Karpas-422 (cell line): ENCODE measurements around the gene LSAMP. TPM values are rescaled to one million over a fixed set of nuclear protein-coding genes. Genes with fewer than 3 reads are reported as not detected.

Experiments
- DNase-seq: peaks from one replicate; pipeline ENCODE4 v3.0.0-alpha.2; 2015
- H2AFZ ChIP-seq: fragments of 200-600 bp; sonication (generic); 2 replicates; pipeline ENCODE4 v1.6.1; 2014; ENCODE audit warnings: antibody characterized with exemption, low read length, mixed read lengths
- H3K27ac ChIP-seq: fragments of 200-600 bp; sonication (generic); 2 replicates; pipeline ENCODE4 v1.5.1; 2014; ENCODE audit warnings: mild to moderate bottlenecking, low read length, moderate library complexity
- H3K27me3 ChIP-seq: fragments of 200-600 bp; sonication (generic); 2 replicates; pipeline ENCODE4 v1.6.1; 2014; ENCODE audit warnings: low read length, mixed read lengths
- H3K36me3 ChIP-seq: fragments of 200-600 bp; sonication (generic); 2 replicates; pipeline ENCODE4 v1.6.1; 2014; ENCODE audit warnings: low read length, mixed read lengths; ENCODE audit not compliant: insufficient read depth
- H3K4me1 ChIP-seq: fragments of 200-600 bp; sonication (generic); 2 replicates; pipeline ENCODE4 v1.6.1; 2014; ENCODE audit warnings: mild to moderate bottlenecking, low read length, mixed read lengths
- H3K4me2 ChIP-seq: fragments of 200-600 bp; sonication (generic); 2 replicates; pipeline ENCODE4 v1.6.1; 2014; ENCODE audit warnings: low read length, low read depth, mild to moderate bottlenecking; ENCODE audit not compliant: poor library complexity, severe bottlenecking
- H3K4me3 ChIP-seq: fragments of 200-600 bp; sonication (generic); 2 replicates; pipeline ENCODE4 v1.5.1; 2014; ENCODE audit warnings: mild to moderate bottlenecking, antibody characterized with exemption, low read length, mixed read lengths
- H3K79me2 ChIP-seq: fragments of 200-600 bp; sonication (generic); 2 replicates; pipeline ENCODE4 v1.6.1; 2014; ENCODE audit warnings: mild to moderate bottlenecking, low read length, mixed read lengths
- H3K9ac ChIP-seq: fragments of 200-600 bp; sonication (generic); 2 replicates; pipeline ENCODE4 v1.6.0; 2014; ENCODE audit warnings: low read length
- H3K9me2 ChIP-seq: fragments of 200-600 bp; sonication (generic), shearing (Covaris generic); replicated peaks from 2 replicates; pipeline ENCODE4 v1.6.0; 2014; ENCODE audit warnings: mild to moderate bottlenecking, low read length, moderate library complexity; ENCODE audit not compliant: insufficient read depth
- H3K9me3 ChIP-seq: fragments of 300-700, 200-600 bp; sonication (generic); 2 replicates; pipeline ENCODE4 v1.6.1; 2014; ENCODE audit warnings: low read length, mixed read lengths
- H4K20me1 ChIP-seq: fragments of 200-600 bp; sonication (generic); 2 replicates; pipeline ENCODE4 v1.6.1; 2014; ENCODE audit warnings: mild to moderate bottlenecking, antibody characterized with exemption, low read length, low read depth; ENCODE audit not compliant: insufficient read depth
- total RNA-seq: library from RNA; depleted of rRNA; stranded (reverse); fragments of >200 nt; shearing (Covaris generic); gene quantifications from 2 replicates; pipeline ENCODE4 v1.2.3, GENCODE V29; 2014; ENCODE audit warnings: low replicate concordance

LSAMP gene
- total RNA-seq, 1 experiment from 2014 or later: not detected

DNA sequence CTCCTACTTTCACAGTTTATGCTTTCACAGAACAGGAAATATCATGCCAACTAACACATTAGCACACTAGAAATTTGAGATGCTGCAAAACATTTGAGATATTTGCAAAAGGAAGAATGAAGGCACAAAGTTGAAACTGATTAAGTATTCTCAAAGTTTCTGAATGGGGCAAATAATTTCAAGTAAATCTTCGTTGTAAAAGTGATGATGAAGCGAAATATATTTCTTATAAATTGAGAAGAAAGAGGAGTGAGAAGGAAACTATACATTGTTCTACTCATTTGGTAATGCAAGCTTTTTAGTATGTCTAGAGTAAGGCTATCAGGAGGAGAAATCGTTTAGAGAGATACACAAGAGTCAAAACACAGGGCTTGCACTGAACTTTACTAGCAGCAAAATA lies 24.3 kb upstream of the LSAMP start:
- no peaks in the 10 kb centered on the region; the same call in 1 of the 2 replicates for H3K9me2 ChIP-seq
- H3K4me3 ChIP-seq: no peak overlapping the region
- H4K20me1 ChIP-seq: no peaks in the 10 kb centered on the region
- H3K4me2 ChIP-seq: no peak overlapping the region
- no peak overlapping the region for H2AFZ ChIP-seq
- no peaks in the 10 kb centered on the region for H3K9me3 ChIP-seq
- no peak overlapping the region for H3K27ac ChIP-seq
- H3K79me2 ChIP-seq: no peaks in the 10 kb centered on the region
- H3K36me3 ChIP-seq: no peaks in the 10 kb centered on the region
- no peaks in the 10 kb centered on the region for H3K4me1 ChIP-seq
- DNase-seq: no peak
- no peak overlapping the region for H3K9ac ChIP-seq
- H3K27me3 ChIP-seq: no peaks in the 10 kb centered on the region

GRCh38 chr3:116464276-116464798 lies 19.1 kb upstream of the LSAMP start:
- Histone ChIP-seq H4K20me1 (no peaks in the 10 kb centered on the region), H3K4me3 (no peak overlapping the region), H3K27ac (no peak overlapping the region), H3K4me2 (no peak overlapping the region), H3K9ac (no peak overlapping the region), H3K36me3 (no peaks in the 10 kb centered on the region), H3K27me3 (no peaks in the 10 kb centered on the region), H2AFZ (no peak overlapping the region), H3K4me1 (no peaks in the 10 kb centered on the region), H3K9me3 (no peaks in the 10 kb centered on the region), H3K9me2 (no peaks in the 10 kb centered on the region), H3K79me2 (no peaks in the 10 kb centered on the region)
- DNase-seq: no peak

DNA sequence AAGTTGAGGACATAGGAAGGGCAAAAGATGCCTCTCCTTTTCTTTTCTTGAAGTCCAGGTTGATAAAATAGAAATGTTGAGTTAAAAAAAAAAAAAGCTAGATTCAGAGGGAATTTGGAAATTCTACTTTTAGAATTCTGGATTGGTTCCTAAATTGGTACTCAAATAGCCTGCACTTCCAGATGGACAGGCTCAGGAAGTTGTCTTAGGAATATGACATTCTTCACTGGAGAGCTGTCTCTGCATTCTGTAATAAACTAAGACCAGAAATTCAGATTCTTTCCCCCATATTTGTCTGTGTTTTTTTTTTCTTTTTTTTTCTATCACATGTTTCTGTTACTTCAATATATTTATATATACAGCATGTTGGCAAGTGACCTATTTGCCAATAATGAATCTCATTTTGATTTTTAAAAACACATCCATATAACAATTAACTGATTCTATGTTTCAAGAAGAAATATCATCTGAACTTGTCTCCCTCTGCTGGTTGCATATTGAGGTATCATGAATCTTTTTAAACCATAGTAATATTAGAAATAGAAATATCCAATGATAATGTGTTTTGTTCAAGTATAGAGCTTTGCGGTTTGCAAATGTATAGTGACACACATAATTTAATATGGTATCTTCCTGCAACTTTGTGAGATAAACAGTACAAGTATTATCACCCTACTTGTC lies 8.5 kb upstream of the LSAMP start:
- Histone ChIP-seq H4K20me1 (no peaks in the 10 kb centered on the region), H3K79me2 (no peaks in the 10 kb centered on the region), H3K36me3 (no peaks in the 10 kb centered on the region), H3K9ac (no peak overlapping the region), H3K9me3 (no peaks in the 10 kb centered on the region; the same call in 1 of the 2 replicates), H3K27ac (no peak overlapping the region), H3K4me3 (no peak overlapping the region), H3K9me2 (no peaks in the 10 kb centered on the region), H3K27me3 (no peaks in the 10 kb centered on the region), H3K4me1 (no peaks in the 10 kb centered on the region), H3K4me2 (no peak overlapping the region), H2AFZ (no peak overlapping the region)
- DNase-seq: no peak

DNA sequence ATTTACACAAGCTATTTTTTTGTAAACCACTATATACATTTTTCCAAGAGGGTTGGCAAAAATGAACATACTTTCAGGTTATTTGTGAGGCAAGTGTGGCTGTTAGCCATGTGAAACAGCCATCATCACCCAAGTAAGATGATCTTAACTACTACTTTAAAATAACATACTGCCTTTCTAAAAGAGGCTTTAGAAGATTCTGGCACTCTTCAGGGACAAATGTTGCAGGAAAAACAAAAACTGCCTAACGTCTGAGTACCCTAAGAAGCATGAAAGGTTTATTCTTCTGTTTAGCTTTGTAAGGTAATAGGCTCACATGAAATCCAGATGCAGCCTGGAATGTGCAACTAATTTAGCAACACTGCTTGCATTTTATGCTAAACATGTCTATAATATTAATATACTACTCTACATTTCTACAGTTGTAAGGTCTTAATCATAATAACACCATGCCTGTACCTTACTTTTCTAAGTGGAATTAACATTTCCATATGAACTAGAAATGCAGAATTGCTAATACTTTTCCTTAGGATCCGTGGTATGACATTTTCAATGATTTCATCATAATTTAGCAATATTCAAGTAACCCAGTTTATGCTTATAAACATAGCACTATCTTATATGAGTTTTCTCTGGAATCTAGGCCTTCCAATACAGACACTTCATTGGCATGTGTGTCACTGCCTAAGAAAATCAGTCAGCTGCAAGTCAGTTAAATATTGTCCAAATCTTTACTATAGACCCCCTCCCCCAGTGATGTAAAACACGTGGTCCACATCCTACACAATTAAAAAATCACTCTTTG lies 4.5 kb upstream of the LSAMP start:
- no peak overlapping the region for H3K9ac ChIP-seq
- H3K27ac ChIP-seq: no peak overlapping the region
- no peaks in the 10 kb centered on the region for H3K36me3 ChIP-seq
- no peak overlapping the region for H3K4me3 ChIP-seq
- H3K4me2 ChIP-seq: no peak overlapping the region
- no peak for DNase-seq
- H4K20me1 ChIP-seq: no peaks in the 10 kb centered on the region
- no peaks in the 10 kb centered on the region for H3K4me1 ChIP-seq
- no peak overlapping the region for H2AFZ ChIP-seq
- no peaks in the 10 kb centered on the region for H3K79me2 ChIP-seq
- H3K9me2 ChIP-seq: no peaks in the 10 kb centered on the region
- H3K9me3 ChIP-seq: no peaks in the 10 kb centered on the region; the same call in 1 of the 2 replicates
- no peaks in the 10 kb centered on the region for H3K27me3 ChIP-seq

DNA sequence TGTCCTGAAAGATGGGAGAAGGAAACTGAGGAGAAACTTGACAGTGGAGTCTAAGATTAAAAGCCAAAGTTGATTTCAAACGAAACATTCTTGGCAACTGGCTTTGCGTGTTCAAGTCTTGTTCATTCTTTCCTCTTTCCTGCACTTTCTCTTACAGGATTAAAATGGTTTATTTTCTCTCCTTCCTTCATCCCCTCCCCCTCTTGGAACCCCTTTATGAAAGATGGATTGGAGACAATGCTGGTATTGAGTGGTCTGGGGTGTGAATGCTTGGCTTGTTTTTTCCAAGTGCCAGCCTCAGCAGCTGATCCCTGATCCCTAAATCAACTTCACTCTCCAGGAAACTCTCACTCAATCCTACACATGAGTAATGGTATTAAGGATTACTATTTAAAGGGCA lies 703 bp upstream of the LSAMP start:
- H3K79me2 ChIP-seq: no peaks in the 10 kb centered on the region
- no peak overlapping the region for H3K4me2 ChIP-seq
- H3K27me3 ChIP-seq: no peaks in the 10 kb centered on the region
- H3K9ac ChIP-seq: no peak overlapping the region
- no peaks in the 10 kb centered on the region for H3K4me1 ChIP-seq
- H3K27ac ChIP-seq: no peak overlapping the region
- DNase-seq: no peak
- H4K20me1 ChIP-seq: no peaks in the 10 kb centered on the region
- no peaks in the 10 kb centered on the region for H3K9me2 ChIP-seq
- H2AFZ ChIP-seq: no peak overlapping the region
- no peaks in the 10 kb centered on the region; the same call in 1 of the 2 replicates for H3K9me3 ChIP-seq
- no peak overlapping the region for H3K4me3 ChIP-seq
- H3K36me3 ChIP-seq: no peaks in the 10 kb centered on the region

- Histone ChIP-seq H3K27ac (no peak overlapping the region), H3K9me2 (no peaks in the 10 kb centered on the region), H3K4me1 (no peaks in the 10 kb centered on the region), H3K79me2 (no peaks in the 10 kb centered on the region), H3K9me3 (no peaks in the 10 kb centered on the region; the same call in 1 of the 2 replicates), H4K20me1 (no peaks in the 10 kb centered on the region), H2AFZ (no peak overlapping the region), H3K4me2 (no peak overlapping the region), H3K27me3 (no peaks in the 10 kb centered on the region), H3K36me3 (no peaks in the 10 kb centered on the region), H3K4me3 (no peak overlapping the region), H3K9ac (no peak overlapping the region)
- DNase-seq: no peak
Measured at GRCh38 chr3:116444819-116445310, 422 bp downstream of the LSAMP start.

- no peak overlapping the region for H3K9ac ChIP-seq
- no peaks in the 10 kb centered on the region; the same call in 1 of the 2 replicates for H3K9me3 ChIP-seq
- no peak overlapping the region for H3K4me3 ChIP-seq
- no peaks in the 10 kb centered on the region for H3K36me3 ChIP-seq
- H3K9me2 ChIP-seq: no peaks in the 10 kb centered on the region
- H3K4me1 ChIP-seq: no peaks in the 10 kb centered on the region
- no peak overlapping the region for H3K4me2 ChIP-seq
- no peaks in the 10 kb centered on the region for H4K20me1 ChIP-seq
- no peaks in the 10 kb centered on the region for H3K27me3 ChIP-seq
- no peak for DNase-seq
- H2AFZ ChIP-seq: no peak overlapping the region
- H3K27ac ChIP-seq: no peak overlapping the region
- no peaks in the 10 kb centered on the region for H3K79me2 ChIP-seq
Measured at GRCh38 chr3:116444115-116444747, 1.1 kb downstream of the LSAMP start.

- Histone ChIP-seq H3K9me2 (no peaks in the 10 kb centered on the region), H3K27me3 (no peaks in the 10 kb centered on the region), H3K9me3 (no peaks in the 10 kb centered on the region), H3K36me3 (no peaks in the 10 kb centered on the region), H3K79me2 (no peaks in the 10 kb centered on the region), H3K9ac (no peak overlapping the region), H3K4me2 (no peak overlapping the region), H3K4me1 (no peaks in the 10 kb centered on the region), H3K4me3 (no peak overlapping the region), H4K20me1 (no peaks in the 10 kb centered on the region), H3K27ac (no peak overlapping the region), H2AFZ (no peak overlapping the region)
- no peak for DNase-seq
Measured at GRCh38 chr3:116443191-116443661, 2.1 kb downstream of the LSAMP start.
